ENCODE data around the gene GATD1. TPM values are rescaled to one million over a fixed set of nuclear protein-coding genes. Genes with fewer than 3 reads are reported as not detected.
"Not testable (repeated sequence)": the region's sequence is repeated elsewhere in the genome, so short reads cannot be mapped to it uniquely, and the experiment has no call there.

Gene GATD1
- total RNA-seq, 1 experiment from 2014 or later = 132 TPM

DNA sequence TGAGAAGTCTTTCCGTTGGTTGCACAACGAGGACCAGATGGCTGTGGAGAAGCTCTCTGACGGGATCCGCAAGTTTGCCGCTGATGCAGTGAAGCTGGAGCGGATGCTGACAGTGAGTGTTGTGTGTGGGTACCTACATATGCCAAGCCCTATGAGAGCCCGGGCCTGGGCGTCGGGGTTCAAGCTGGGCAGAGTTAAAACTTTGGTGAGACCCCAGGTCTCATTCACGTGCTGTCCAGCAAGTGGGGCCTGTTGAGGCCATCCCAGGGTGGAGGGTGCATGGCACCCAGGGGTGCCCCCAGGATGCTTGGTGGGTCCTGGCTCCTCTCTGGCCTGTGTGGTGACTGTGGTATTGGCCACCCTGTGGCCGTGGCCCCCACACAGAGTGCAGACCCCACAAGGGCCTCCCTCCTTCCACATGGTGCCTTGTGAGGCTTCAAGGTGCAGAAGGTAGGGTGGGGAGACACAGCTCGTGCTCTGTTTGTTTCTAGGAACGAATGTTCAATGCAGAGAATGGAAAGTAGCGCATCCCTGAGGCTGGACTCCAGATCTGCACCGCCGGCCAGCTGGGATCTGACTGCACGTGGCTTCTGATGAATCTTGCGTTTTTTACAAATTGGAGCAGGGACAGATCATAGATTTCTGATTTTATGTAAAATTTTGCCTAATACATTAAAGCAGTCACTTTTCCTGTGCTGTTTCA is 12.8 kb downstream of the GATD1 start:
- no peak for DNase-seq (ENCODE audit: low spot score)

DNA sequence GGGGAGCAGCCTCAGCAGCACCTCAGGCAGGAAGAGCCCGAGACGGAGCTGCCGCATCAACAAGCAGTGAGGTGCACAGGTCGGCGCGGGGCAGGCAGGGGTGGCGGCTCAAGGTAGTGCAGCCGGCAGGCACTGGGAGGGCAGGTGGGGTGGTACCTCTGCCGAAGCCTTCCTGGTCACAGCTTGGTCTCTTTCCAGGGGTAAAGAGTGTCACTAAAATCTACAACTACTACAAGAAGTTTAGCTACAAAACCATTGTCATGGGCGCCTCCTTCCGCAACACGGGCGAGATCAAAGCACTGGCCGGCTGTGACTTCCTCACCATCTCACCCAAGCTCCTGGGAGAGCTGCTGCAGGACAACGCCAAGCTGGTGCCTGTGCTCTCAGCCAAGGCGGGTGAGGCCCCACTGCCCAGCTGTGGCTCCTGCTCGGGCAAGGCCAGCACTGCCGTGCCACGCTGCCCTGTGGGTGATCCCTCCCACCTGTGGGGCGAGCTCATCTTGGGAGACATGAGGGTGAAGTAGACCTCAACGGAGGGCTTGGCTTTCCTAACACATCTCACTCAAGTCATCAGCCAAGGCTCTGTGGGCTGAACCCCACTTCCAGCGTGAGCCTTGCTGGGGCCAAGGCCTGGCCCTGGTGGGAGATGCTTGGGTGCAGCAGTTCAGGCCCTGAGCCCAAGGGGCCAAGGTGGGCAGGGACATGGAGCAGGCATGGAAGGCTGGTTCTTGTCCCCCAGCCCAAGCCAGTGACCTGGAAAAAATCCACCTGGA is 13.6 kb downstream of the GATD1 start:
- no peak for DNase-seq (ENCODE audit: low spot score)

DNA sequence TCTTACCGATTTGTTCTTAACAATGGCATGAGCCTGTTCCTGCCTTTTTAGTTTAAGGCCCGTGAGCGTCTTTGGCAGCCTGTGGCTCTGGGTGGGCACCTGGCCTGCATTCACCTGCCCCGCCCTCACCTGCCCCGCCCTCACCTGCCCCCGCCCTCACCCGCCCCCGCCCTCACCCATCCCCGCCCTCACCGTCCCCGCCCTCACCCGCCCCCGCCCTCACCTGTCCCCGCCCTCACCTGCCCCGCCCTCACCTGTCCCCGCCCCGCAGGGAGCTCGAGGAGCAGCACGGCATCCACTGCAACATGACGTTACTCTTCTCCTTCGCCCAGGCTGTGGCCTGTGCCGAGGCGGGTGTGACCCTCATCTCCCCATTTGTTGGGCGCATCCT is 14.2 kb downstream of the GATD1 start:
- no peak for DNase-seq (ENCODE audit: low spot score)

DNA sequence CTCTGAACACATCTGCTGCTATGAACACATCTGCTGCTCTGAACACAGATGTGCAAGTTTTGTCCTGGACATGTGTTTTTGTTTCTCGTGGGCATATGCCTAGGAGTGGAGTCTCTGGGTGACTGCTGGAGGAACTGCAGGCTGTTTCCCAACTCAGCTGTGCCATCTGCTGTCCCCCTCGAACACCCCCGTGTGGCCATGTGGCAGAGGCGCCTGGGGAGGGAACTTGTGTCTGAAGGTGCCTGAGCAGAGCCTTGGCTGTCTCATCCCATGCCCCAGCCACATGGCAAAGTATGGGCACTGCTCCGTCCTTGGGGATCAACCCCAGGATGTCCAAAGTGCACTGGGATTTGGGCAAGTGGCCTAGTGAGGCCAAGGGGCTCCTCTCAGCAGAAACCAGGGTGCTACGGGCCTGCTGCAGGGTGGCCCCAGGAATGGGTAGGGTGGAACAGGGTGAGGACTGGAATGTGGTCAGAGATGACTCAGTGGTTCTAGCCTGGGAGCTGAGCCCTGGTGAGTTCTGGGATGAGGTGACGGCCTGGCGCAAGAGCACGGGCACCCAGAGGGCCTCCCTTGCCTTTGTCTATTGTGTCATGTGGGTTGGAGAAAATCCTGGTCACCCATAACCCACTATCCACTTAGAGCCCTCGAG is 14.7 kb downstream of the GATD1 start:
- DNase-seq (ENCODE audit: low spot score) = peak; percentile 97

GRCh38 chr11:761526-762108 is 15.7 kb downstream of the GATD1 start:
- DNase-seq (ENCODE audit: low spot score) = no peak

- no peak for DNase-seq (ENCODE audit: low spot score)
These were observed 17.1 kb downstream of the GATD1 start for GRCh38 chr11:760236-760635.

GRCh38 chr11:749731-750130 is 27.6 kb downstream of the GATD1 start:
- no peak for DNase-seq (ENCODE audit: low spot score)

DNA sequence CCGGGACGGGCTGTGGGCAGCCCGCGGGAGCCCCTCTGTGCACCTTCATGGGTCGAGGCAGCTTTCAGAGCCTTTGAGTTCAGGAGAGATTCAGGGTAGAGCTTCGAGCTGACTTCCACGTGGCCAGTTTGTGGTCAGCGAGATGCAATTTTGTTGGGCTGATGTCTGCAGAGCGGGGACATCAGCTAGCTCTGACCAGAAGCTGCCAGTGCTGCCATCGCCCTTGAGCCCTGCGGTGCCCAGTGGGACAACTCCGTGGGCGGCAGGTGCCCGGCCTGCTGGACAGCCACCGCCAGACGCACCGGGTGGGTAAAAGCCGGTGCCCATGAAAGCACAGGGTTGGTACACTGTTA is 29.3 kb downstream of the GATD1 start:
- DNase-seq (ENCODE audit: low spot score) = no peak

- peak; percentile 96 for DNase-seq (ENCODE audit: low spot score)
These were observed 29.9 kb downstream of the GATD1 start, which contains the start of gene TALDO1 for GRCh38 chr11:747158-748006. TSS of gene TALDO1 (plus strand) at chr11:747464. CDS start at chr11:747482, 18 bp downstream.

DNA sequence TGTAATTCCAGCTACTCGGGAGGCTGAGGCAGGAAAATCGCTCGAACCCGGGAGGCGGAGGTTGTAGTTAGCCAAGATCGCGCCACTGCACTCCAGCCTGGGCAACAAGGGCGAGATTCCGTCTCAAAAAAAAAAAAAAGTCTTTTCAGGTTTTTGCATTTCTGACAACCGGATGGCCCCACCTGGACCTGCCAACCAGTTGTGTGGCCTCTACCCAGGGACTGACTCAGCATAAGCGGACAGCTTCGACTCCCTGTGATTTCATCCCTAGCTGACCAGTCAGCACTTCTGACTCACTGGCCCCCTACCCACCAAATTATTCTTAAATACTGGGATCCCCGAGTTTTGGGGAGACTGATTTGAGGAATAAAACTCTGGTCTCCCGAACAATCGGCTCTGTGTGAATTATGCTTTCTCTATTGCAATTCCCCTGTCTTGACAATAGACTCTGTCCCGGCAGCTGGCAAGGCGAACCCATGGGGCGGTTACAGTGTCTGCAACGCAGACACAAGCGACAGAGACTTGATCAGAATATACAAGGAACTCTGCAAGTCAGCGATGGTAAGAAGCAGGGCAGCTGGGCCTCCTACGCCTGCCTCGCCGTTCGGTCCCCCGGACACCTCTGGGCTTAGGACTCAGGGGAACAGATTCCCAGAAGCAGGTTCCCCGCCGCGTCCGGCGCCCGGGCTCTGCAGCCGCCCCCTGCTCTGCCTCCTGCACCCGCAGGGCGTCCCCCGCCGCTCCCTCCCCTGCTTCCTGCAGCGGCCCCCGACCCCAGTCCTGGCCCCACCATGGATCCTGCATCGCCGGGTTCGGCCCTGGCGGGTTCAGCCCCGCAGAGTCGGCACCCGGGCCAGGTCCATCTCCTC is 30.8 kb downstream of the GATD1 start:
- DNase-seq (ENCODE audit: low spot score) = peak; percentile 75

- no peak for DNase-seq (ENCODE audit: low spot score)
These were observed 31.9 kb downstream of the GATD1 start for GRCh38 chr11:745428-745827.

GRCh38 chr11:742571-743201 is 34.6 kb downstream of the GATD1 start:
- no peak for DNase-seq (ENCODE audit: low spot score)

- DNase-seq (ENCODE audit: low spot score) = no peak
These were observed 35.1 kb downstream of the GATD1 start for GRCh38 chr11:742156-742546.

- not testable (repeated sequence) for DNase-seq (ENCODE audit: low spot score)
These were observed 39.4 kb downstream of the GATD1 start for GRCh38 chr11:737899-738298.

DNA sequence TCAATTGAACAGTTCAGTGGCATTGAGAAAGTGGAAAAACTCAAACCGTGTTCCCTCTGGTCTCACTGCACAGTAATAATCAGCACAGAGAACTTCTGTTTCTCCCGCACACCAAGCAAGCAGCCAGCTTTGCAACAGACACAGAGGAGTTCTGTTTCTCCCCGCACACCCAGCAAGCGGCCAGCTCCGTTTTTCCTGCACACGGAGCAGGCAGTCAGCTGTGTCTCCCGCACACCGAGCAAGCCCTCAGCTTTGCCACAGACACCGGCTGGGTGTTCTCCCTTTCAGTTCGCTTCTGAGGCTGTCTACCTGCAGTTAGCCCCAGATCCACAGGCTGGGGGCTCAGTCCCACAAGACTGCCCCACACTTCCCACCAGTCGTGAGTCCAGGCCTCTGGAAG is 39.9 kb downstream of the GATD1 start:
- no peak for DNase-seq (ENCODE audit: low spot score)

- not testable (repeated sequence) for DNase-seq (ENCODE audit: low spot score)
These were observed 42.7 kb downstream of the GATD1 start for GRCh38 chr11:734541-734940.

GRCh38 chr11:733072-733471 is 44.2 kb downstream of the GATD1 start:
- DNase-seq (ENCODE audit: low spot score) = peak; percentile 64

DNA sequence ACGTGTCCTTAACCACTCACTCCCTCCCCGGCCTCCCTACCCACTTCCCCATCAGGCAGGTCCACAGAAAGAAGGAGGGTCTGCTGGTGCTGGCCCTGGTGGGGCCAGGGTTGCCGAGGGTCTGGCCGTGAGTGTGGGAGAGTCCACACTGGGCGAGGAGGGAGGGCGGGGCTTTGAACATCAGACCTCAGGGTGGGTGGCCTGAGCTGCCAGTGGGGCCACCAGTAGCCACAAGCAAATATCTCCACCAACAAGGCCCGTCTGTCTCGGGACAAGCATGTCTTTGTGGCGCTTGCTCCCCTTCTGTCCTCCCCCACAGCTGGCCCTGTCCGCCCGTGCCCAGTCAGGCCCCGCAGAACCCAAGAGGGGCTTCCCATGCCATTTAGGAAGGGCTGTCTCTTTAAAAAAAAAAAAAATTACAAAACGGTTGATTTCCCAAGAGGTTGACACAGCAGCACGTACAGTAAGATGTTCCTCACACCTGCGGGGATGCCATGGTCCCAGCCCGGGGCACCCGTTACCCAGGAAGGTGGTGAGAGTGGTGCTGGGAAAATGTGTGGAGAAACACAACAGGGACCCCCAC is 47.7 kb downstream of the GATD1 start:
- DNase-seq (ENCODE audit: low spot score) = no peak

DNA sequence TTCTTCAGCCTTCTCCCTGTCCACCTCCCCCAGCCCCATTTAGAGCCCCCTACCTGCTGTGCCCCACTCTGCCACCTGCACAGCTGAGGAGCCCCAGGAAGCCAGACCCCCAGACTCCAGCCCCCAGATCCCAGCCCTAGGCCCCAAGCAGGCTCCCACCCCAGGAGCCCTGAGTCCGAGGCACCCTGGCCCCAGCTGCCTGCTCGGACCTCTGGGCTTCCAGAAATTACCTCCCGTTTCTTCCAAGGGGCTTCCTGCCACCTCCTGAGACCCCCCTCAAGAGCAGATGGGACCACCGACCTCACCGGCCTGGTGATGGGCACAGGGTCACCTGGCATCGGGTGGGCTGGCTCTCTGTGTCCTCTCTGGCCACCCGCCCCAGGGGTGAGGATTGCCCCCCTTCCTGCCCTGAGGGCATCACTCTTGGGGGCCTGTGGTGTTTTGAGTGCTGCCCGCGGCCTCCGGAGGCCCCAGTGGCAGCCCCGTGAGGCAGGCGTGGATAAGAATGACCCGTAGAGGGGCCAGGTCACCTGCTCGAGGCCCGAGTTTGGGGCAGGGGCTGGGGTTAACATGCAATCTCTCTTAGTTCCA is 48.3 kb downstream of the GATD1 start:
- DNase-seq (ENCODE audit: low spot score) = no peak
